ENCODE results near the gene CT45A5. TPM values are rescaled to one million over a fixed set of nuclear protein-coding genes. Genes with fewer than 3 reads are reported as not detected.
"Not testable (repeated sequence)": the region's sequence is repeated elsewhere in the genome, so short reads cannot be mapped to it uniquely, and the experiment has no call there.

CT45A5 gene
- total RNA-seq (not detected in 2 replicates), polyA plus RNA-seq (not detected in 2 replicates)

DNA sequence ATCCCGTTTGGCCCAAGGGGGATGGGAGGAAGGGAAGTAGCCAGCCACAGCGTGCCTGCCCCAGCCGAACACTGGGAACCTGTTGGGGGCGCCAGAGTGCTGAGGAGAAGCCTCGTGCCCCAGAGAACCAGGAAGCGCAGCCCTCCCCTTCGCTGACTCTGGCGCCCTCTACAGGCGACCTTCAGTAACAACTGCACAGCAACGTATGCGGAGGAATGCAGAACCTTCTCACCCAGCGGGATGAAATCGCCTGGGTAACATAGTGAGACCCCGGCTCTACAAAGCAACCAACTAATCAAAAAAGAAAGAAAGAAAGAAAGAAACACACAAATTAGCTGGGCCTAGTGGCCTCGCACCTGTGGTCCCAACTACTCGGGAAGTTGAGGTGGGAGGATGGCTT, at the start of gene CT45A5:
Gene CT45A5, minus strand, starts transcription at position 101 of the 400 bp plus-strand sequence. CDS start 3,774 bp downstream, outside the sequence.
- H3K36me3 ChIP-seq; H3K4me3 ChIP-seq; DNase-seq (ENCODE audit: low read depth in 1 of 2, low spot score in 1 of 2); H3K27me3 ChIP-seq; H3K9me3 ChIP-seq (ENCODE audit: low read depth); H3K27ac ChIP-seq; H3K4me1 ChIP-seq (ENCODE audit: low read depth): not testable (repeated sequence)

DNA sequence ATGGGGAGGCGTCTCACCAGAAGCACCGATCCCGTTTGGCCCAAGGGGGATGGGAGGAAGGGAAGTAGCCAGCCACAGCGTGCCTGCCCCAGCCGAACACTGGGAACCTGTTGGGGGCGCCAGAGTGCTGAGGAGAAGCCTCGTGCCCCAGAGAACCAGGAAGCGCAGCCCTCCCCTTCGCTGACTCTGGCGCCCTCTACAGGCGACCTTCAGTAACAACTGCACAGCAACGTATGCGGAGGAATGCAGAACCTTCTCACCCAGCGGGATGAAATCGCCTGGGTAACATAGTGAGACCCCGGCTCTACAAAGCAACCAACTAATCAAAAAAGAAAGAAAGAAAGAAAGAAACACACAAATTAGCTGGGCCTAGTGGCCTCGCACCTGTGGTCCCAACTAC, 34.6 kb upstream of the CT45A5 start, which contains the start of gene CT45A2:
Gene CT45A2, minus strand, starts transcription at position 101 of the 400 bp plus-strand sequence. CDS start 3,747 bp downstream, outside the sequence.
- not testable (repeated sequence) for DNase-seq (ENCODE audit: low read depth in 1 of 2, low spot score in 1 of 2); H3K4me3 ChIP-seq; H3K36me3 ChIP-seq

GRCh38 chrX:135802687-135803086, 17.4 kb upstream of the CT45A5 start, which contains the start of gene CT45A6:
Gene CT45A6, minus strand, starts transcription at chrX:135802787. Its CDS starts 3,794 bp downstream, at chrX:135798993.
- not testable (repeated sequence) for H3K36me3 ChIP-seq; H3K27me3 ChIP-seq; DNase-seq (ENCODE audit: low read depth in 1 of 2, low spot score in 1 of 2); H3K27ac ChIP-seq; H3K4me1 ChIP-seq (ENCODE audit: low read depth); H3K4me3 ChIP-seq; H3K9me3 ChIP-seq (ENCODE audit: low read depth)

More for the DNA sequence above, 34.6 kb upstream of the CT45A5 start, which contains the start of gene CT45A2:
- H3K27ac ChIP-seq; H3K27me3 ChIP-seq; H3K9me3 ChIP-seq (ENCODE audit: low read depth); H3K4me1 ChIP-seq (ENCODE audit: low read depth): not testable (repeated sequence)

GRCh38 chrX:135768091-135768490, 17.2 kb downstream of the CT45A5 start, which contains the start of gene CT45A3:
Gene CT45A3, minus strand, starts transcription at chrX:135768191. Its CDS starts 3,747 bp downstream, at chrX:135764444.
- not testable (repeated sequence) for H3K36me3 ChIP-seq; H3K4me1 ChIP-seq (ENCODE audit: low read depth); H3K27me3 ChIP-seq; DNase-seq (ENCODE audit: low read depth in 1 of 2, low spot score in 1 of 2); H3K27ac ChIP-seq; H3K9me3 ChIP-seq (ENCODE audit: low read depth); H3K4me3 ChIP-seq

GRCh38 chrX:135744739-135745138, 40.6 kb downstream of the CT45A5 start:
- not testable (repeated sequence) for H3K4me1 ChIP-seq (ENCODE audit: low read depth); DNase-seq (ENCODE audit: low read depth in 1 of 2, low spot score in 1 of 2); H3K4me3 ChIP-seq; H3K36me3 ChIP-seq; H3K27ac ChIP-seq; H3K27me3 ChIP-seq; H3K9me3 ChIP-seq (ENCODE audit: low read depth)

DNA sequence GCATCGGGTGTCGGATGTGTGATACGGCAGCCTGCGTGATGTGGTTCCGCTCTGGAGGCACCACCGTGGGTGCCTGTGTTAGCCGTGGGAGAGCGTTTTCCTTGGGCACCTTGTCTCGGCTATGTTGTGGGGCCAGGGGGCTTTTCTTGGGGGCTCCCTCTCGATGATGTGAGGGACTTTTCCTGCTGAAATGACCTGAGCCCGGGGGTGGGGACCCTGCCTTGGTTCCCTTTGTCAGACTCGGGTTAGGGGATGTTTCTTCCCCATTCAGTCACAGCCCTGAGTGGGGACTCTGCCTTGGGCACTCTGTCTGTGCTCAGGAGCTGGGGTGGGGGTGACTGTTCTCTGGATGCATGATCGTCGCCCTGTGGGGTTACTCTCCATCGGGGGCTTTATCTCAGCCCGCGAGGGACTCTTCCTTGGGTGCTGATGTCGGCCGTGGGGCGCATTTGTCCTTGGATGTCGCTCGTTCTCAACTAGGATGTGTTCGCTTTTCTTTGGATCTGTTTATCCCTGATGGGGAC, 44.0 kb downstream of the CT45A5 start:
- H3K9me3 ChIP-seq (ENCODE audit: low read depth) = peaks cover 3% of the 10 kb centered on the region
- H3K4me1 ChIP-seq (ENCODE audit: low read depth) = no peaks in the 10 kb centered on the region
- no peak for DNase-seq (ENCODE audit: low read depth in 1 of 2, low spot score in 1 of 2)
- H3K27me3 ChIP-seq = no peaks in the 10 kb centered on the region
- no peaks in the 10 kb centered on the region for H3K36me3 ChIP-seq
- no peak overlapping the region for H3K4me3 ChIP-seq
- TF ChIP-seq, protein P1, sequence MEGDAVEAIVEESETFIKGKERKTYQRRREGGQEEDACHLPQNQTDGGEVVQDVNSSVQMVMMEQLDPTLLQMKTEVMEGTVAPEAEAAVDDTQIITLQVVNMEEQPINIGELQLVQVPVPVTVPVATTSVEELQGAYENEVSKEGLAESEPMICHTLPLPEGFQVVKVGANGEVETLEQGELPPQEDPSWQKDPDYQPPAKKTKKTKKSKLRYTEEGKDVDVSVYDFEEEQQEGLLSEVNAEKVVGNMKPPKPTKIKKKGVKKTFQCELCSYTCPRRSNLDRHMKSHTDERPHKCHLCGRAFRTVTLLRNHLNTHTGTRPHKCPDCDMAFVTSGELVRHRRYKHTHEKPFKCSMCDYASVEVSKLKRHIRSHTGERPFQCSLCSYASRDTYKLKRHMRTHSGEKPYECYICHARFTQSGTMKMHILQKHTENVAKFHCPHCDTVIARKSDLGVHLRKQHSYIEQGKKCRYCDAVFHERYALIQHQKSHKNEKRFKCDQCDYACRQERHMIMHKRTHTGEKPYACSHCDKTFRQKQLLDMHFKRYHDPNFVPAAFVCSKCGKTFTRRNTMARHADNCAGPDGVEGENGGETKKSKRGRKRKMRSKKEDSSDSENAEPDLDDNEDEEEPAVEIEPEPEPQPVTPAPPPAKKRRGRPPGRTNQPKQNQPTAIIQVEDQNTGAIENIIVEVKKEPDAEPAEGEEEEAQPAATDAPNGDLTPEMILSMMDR (IDR thresholded peaks at IDR 0.05; ENCODE audit: low read depth, low read length) = no peak
- no peak overlapping the region for H3K27ac ChIP-seq

- DNase-seq (ENCODE audit: low read depth in 1 of 2, low spot score in 1 of 2) = peak in 1 of 2 donors; percentile 7
- TF ChIP-seq, protein P1 (IDR thresholded peaks at IDR 0.05; ENCODE audit: low read depth, low read length) = peak; percentile 35
- H3K36me3 ChIP-seq = no peaks in the 10 kb centered on the region
- H3K4me3 ChIP-seq = no peak overlapping the region
- H3K27ac ChIP-seq = no peak overlapping the region
- H3K27me3 ChIP-seq = no peaks in the 10 kb centered on the region
- H3K4me1 ChIP-seq (ENCODE audit: low read depth) = no peaks in the 10 kb centered on the region
- H3K9me3 ChIP-seq (ENCODE audit: low read depth) = peaks cover 1% of the 10 kb centered on the region
These were observed 44.6 kb downstream of the CT45A5 start for GRCh38 chrX:135740681-135741149.

DNA sequence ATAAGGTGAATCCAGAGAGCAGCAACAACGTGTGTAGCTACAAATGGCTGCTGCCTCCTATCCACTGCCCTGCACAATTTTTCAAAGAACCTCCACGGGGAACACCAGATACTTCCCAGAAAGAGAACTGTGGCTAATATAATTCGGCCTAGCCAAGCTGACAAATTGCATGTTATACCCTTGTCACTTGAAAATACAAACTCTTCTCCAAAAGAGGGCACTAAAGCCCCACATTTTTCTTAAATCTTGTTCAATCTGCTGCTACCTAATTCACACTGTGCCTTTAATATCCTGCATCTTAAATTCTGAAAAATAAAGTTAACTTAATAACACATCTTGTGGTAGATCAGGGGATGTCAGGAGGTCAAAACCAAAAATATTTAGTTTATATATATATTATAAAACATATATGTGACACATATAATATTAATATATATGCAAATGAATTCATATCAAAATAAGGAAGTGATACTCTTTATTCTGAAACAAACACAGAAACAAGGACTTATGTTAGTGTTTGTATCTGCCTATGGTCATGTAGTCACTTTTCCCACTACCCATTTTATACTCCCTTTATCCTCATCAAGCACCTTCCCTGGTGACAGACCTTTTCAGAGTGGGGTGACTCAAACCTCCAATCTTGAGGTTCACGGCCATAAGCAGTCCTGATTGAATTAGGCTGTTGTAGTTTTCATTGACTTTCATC, 47.8 kb downstream of the CT45A5 start:
- no peaks in the 10 kb centered on the region for H3K9me3 ChIP-seq (ENCODE audit: low read depth)
- peak in 1 of 2 donors; percentile 2 for DNase-seq (ENCODE audit: low read depth in 1 of 2, low spot score in 1 of 2)
- H3K27ac ChIP-seq = no peak overlapping the region
- TF ChIP-seq, protein P1 (IDR thresholded peaks at IDR 0.05; ENCODE audit: low read depth, low read length) = no peak
- H3K4me3 ChIP-seq = no peak overlapping the region
- no peaks in the 10 kb centered on the region for H3K36me3 ChIP-seq
- no peaks in the 10 kb centered on the region for H3K4me1 ChIP-seq (ENCODE audit: low read depth)
- no peaks in the 10 kb centered on the region for H3K27me3 ChIP-seq

- H3K4me3 ChIP-seq; H3K9me3 ChIP-seq (ENCODE audit: low read depth); H3K4me1 ChIP-seq (ENCODE audit: low read depth); H3K27me3 ChIP-seq; DNase-seq (ENCODE audit: low read depth in 1 of 2, low spot score in 1 of 2); H3K36me3 ChIP-seq; H3K27ac ChIP-seq: not testable (repeated sequence)
These were observed 50.6 kb downstream of the CT45A5 start for GRCh38 chrX:135734666-135735065.
